Suppressor macrophage treated with lipopolysaccharide for 1 hour (primary cell): ENCODE data around the gene NLRC5.

ENCODE experiments used
- DNase-seq, 3 donors: peaks; one replicate each; pipeline ENCODE4 v3.0.0-alpha.2; 2020 to 2022

Gene NLRC5

DNA sequence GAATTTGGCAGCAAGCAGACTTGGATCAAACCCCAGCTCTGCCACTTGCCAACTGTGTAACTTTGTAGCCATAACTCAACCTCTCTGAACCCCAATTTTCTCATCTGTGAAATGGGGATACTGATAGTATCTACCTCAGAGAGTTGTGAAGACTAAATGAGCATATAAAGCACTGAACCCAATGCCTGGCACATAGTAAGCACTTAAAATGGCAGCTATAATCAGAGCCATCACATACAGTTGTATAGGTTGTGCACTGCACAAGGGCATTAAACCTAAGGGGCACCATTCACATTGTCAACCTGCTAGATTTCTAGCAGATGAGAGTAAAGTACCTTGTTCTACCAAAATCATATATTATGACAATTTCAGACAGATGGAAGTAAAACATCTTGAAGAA lies 92.4 kb downstream of the NLRC5 start:
- DNase-seq, result no peak

DNA sequence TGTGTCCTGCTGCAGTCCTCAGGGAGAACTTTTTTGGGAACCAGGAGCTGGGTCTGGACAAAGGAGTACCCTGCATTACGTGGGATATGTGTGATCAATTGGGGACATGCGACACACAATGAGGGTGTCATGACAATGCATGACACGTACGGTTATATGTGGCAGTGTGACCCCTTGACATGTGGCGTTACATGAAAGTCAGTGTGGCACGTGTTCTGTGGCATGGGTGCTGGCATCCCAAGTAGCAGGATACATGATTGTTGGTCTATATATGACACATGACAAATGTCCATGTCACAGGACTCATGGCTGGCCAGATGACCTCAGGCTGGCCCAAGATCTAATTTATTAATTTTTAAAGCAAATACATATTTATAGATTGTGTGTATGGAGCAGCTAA lies 93.3 kb downstream of the NLRC5 start:
- DNase-seq, result no peak

DNA sequence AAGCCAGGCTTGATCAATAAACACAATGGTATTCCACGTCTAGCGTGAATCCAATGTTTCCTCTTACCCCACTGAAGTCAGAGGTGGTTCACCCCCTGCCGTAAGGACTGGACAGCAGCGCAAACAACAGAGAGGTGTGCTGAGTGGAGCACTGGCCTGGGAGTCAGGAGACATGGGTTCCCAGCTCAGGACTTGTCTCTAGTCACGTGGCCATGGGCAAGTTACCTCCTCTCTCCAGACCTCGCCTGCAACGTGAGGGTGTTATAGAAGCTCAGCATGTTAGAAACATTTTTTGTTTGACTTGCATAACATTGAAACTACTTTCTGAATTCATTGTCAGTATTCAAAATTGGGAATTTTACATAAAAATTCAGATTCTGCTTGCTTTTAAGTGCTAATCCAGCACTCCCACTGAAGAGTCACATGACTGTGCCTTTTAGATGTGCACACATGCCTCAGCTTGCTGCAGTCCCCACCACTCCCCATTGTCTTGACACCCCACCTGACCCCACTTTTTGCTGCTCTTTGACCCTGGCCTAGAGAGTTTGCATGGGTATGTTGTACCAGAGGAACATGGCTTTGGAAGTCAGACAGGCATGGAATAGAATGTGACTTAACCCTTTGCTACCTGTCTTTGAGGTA lies 94.2 kb downstream of the NLRC5 start:
- DNase-seq, result no peak

GRCh38 chr16:57084257-57084770 lies 95.0 kb downstream of the NLRC5 start:
- DNase-seq, result peak; percentile 85 to 89 (median 88)

DNA sequence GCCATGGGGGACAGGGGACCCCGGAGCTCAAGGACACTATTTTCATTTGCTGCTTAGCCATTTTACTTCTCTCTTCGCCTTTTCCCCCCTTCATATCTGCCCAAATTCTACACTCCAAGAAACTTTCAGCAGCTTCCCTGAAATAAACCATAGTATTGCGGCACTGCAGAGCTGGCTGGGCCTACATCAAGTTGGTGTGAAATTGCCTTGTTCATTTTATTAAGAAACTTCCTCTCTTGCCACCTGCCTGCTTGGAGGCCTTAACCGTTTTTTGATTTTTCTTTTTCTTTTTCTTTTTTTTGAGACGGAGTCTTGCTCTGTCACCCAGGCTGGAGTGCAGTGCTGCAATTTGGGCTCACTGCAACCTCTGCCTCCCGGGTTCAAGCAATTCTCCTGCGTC lies 95.6 kb downstream of the NLRC5 start:
- DNase-seq, result peak in 1 of 3 donors; percentile 27

DNA sequence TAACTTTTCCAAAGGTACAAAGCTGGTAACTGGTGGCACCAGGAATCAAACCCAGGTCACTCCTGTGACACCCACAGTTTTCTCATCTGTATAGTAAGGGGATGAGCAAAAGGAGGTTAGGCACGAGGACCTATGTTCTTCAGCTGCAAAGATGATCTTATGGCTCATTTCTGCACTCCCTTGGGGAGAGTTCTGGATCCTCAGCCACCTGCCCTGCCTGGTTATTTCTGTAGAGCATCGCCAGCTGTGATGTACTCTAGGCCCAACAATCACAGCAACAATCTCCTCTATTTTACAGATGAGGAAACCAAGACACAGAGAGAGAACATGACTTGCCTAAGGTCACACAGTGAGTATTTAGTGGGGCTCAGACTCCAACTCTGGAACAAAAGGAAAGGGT lies 97.6 kb downstream of the NLRC5 start:
- no peak for DNase-seq

- no peak for DNase-seq
These were observed 100.0 kb downstream of the NLRC5 start for GRCh38 chr16:57089406-57089805.

DNA sequence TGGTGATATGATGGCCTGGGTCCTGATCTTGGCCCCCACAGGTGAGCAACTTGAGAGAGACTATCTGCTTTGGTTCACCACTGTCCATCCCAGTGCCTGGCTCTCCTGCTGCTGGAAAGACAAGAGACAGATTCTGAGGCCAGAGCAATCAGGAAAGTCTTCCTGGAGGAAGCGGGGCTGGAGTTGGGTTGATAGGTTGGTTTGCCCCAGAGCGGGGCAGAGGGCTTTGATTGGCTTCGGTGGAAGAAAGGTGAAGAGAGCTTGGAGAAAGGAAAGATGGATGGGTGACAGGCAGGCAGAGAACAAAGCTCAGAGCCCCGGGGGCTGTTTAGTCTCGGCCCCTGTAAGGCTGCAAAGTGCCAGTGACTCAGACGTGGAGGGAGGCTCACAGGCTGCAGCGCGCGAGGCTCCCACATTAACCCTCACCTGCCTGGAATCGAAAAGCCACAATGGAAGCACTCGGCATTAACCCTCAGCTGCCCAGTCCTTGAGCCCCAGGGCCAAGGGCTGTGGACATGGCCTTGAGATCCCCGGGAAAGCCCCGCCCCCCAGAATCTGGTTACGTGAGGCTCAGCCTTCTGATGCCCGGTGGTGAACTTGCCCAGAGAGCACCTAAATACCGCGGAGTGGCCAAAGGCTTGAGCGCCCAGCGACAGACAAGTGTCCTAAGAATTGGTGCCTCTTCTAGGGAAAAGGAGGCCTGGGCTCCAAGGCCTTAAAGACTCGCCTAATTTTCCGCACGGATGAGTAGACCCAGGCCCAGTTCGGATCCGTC lies 102.0 kb downstream of the NLRC5 start:
- DNase-seq, result peak; percentile 49 to 63 (median 56)

DNA sequence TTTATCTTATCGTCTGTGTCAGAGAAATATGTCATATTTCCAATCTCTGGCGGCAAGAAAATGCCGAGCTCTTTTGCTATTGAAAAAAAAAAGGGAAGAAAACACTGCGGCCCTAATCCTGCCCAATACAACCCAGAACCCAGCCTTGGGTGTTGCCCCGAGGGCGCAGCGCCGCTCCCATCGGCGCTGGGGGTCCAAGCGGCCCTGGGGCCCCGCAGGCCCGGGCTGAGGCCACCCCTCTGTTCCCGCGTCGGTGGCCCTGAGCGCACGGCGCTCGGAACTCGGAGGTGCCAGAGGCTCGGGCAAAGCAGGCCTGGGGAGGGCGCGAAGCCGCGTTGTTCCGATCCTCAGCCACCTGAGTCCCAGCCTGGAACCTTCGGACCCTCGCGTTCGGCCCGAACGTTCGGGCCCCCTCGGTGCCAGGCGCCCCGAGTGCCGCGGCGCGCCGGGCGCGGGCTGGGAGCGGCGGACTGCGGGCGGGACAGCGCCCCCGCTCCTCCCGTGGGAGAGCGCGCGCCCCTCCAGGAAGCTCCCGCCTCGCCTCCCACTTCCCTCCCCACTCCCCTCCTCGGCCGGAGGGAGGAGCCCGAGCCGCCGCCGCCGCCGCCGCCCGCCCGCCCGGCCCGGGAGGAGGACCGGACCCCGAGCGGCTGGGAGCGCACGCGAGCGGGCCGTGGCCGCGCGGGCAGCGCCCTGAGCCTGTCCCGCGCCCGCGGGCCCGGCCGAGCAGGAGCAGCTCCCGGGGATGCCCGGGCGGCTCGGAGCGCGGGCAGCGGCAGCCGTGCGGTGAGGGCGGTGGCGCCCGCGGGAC lies 102.8 kb downstream of the NLRC5 start, which contains the start of gene CPNE2:
CPNE2 (plus strand) TSS at position 609 of the 811 bp plus-strand sequence. CDS start 18,160 bp downstream, outside the sequence.
- DNase-seq, result peak; percentile 51 to 83 (median 65)

DNA sequence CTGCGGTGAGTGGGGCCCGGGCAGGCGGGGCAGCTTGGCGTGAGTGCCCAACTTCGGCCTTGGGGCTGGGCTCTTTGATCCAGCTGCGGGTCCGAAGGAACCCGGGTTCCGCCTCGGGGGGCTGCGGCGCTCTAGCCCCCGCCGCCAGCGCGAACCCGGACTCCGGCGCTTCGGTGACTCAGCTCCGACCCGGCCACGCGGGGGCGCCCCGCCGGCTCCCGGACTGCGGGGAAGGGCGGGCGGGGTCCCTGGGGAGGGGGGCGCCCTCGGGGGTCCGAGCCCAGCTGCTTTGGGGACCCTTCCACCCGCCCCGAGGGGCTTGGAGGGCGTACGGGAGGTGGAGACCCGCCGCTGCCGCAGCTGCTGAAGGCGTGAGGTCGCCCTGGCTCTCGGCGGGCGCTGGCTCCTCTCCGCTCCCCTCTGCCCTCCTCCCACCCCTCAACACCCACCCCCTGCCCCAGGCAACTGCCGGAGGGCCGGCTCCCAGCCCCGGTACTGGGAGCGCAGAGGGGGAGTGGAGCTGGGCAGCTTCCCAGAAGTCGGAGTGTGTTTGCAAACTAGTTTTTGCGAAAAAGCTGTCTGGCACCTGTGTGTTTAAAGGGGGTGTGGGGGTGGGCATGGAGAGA lies 103.5 kb downstream of the NLRC5 start:
- DNase-seq, result peak; percentile 47 to 84 (median 66)

DNA sequence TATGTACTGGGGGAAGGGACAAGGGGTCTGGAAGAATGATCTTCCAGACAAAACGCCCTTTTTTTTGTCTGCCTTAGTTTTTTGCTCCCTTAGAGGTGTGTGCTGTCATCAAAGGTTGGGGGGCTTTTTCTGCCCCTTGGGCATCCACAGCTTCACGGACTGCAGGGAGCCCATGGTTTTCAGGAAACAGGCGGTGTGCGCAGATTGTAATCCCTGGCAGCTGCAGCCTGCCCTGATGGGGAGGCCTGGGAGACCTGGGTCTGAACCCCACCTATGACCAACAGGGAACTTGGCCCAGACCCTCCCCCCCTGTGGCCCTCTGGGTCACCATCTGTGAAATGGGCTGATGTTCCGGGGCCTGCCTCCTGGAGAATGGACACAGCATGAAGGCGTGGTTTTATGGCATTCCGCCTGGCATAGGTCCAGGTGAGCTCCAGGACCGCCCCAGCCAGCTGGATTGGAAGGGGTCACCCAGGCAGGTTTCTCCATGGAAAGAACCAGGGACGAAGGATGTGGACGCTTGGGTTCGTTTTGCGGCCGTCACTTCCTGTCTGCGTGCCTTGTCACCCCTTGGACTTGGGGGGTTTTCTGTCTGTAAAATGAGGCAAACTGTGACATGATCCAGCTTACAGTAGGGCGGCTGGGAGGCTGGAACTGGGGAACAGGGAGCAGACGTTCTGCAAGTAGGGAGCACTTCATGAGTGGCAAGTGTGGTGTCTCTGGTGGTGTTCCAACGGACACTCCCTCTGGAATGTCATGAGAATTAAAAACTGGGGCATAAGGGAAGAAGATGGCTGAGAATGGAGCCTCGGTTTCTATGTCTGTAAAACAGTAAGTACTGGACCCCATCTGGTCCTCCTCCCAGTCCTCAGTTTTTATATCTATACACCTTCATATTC lies 104.6 kb downstream of the NLRC5 start:
- no peak for DNase-seq

DNA sequence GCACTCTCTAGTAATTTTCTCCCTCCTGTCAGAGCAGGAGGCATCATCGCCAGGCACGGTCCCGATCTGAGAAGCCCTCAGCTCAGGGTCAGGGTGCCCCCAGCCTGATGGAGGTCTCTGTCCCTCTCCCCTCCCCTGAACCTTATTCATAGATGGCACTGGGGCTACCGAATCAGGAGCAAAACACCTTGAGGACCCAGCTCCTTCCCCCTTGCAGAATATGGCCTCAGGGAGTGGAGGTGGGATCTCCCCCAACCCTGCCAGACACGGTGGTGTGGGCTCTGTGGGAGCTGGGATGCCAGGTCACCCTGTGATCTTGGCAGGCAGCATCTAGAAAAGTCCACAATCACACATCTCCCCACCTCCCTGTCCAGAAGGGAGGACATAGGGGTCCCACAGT lies 105.6 kb downstream of the NLRC5 start:
- no peak for DNase-seq

DNA sequence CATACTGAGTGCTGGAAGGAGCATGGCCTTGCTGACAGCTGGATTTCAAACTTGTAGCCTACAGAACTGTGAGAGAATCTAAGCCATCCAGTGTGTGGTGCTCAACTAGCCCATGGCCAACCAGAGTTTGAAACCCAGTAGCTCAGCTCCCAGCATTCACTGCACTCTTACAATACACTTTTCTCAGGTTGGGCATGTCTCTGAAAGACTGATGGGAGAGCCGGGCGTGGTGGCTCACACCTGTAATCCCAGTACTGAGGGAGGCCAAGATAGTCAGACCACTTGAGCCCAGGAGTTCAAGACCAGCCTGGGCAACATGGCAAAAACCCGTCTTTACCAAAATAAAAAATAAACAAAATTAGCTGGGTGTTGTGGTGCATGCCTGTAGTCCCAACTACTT lies 106.8 kb downstream of the NLRC5 start:
- no peak for DNase-seq

DNA sequence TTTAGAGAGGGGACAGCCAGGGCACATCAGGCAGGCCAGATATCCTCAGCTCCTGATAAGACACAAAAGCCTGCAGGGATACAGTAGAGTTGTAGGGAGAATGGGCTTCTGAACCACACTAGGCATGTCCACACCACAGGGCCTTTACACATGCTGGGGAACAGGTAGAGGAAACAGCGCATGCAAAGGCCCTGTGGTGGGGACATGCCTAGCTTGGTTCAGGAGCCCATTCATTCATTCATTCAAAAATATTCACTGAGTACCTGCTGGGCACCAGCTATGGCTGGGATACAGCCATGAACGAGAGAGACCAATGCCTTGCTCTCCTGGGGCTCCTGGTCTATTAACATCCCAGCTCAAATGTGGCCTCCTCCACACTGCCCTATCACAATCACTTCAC lies 107.4 kb downstream of the NLRC5 start:
- DNase-seq, result no peak

DNA sequence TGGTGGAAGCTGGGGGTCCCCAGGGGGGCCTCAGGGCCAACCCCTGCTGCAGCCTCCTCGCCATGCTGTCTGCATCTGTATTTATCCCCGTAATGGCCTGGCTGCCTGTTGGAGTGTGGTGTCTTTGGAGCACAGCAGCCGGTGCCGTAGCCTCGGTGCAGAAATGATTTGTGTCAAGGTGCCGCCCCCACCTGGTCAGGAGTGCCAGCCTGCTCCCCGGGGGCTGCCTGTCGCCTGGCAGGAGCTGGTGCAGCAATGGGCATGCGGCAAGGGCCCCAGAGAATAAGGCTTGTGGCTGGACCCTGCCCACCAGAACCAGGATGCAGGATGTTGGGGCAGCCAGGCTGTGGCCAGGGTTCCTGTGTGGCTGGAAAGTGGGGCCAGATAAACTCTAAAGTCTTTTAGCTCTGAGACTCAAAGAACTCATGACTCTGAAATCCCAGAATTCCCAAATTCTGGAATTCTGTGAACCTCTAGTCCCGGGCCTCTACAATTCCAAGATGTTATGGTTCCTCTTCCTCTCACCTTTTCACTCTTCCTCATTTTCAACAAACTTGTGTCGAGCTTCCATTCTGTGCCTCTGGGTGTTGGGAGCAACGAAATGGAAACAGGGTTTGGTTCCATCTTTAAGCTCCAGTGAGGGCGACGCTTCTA lies 109.0 kb downstream of the NLRC5 start:
- DNase-seq, result no peak

DNA sequence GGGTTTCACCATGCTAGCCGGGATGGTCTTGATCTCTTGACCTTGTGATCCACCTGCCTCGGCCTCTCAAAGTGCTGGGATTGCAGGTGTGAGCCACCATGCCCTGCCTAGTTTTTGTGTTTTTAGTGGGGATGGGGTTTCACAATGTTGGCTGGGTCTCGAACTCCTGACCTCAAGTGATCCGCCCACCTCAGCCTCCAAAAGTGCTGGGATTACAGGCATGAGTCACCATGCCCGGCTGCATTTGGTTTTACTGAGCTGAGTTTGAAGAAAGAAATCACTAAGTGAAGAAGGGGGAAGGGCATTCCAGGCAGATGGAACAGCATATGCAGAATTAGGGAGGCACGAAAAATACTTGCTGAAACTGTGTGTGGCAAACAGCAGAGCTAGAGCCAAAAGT lies 110.6 kb downstream of the NLRC5 start:
- DNase-seq, result peak; percentile 17 to 40 (median 26)

GRCh38 chr16:57100445-57100844 lies 111.1 kb downstream of the NLRC5 start:
- no peak for DNase-seq

GRCh38 chr16:57102888-57103851 lies 113.8 kb downstream of the NLRC5 start:
- no peak for DNase-seq

DNA sequence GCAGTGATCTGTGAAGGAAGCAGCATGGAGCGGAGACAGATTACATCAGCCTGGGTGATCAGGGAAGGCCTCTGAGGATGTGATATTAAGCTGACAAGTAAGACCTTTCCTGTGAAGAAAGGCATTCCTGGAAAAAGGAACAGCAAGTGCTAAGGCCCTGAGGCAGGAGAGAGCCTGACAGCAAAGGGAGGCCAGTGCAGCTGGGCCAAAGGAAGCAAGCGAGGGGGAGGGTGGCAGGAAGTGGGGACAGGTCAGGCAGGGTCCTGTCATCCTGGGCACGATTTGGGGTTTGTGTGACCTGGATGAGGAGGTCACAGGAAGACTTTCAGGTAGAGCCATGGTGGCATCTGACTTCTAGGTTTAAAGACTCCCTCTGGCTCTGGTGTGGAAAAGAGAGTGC lies 115.3 kb downstream of the NLRC5 start:
- no peak for DNase-seq

DNA sequence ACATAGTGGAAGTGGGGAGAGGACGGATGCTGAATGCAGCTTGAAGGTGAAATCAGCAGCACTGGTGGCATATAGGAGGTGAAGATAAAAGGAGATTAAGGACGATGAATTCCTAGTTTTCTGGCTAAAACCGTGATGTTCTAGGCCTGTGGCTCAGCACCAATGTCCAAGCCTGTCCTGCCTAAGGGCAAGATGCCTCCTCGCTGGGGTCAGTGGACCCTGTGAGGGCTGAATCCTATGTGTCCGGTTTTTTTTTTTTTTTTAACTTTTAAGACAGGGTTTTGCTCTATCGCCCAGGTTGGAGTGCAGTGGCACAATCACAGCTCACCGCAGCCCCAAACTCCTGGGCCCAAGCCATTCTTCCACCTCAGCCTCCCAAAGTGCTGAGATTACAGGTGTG lies 115.8 kb downstream of the NLRC5 start:
- no peak for DNase-seq
